Hepatocyte (in vitro differentiated cells): ENCODE measurements around the gene ADAM17.

Experiments used
- CTCF ChIP-seq: fragments of 200-600 bp; sonication (generic); IDR thresholded peaks from 2 replicates; pipeline ENCODE4 v1.5.1; 2016; ENCODE audit warnings: antibody characterized with exemption, mild to moderate bottlenecking; ENCODE audit not compliant: poor library complexity
- EZH2 ChIP-seq: fragments of 200-600 bp; sonication (generic); IDR thresholded peaks from 2 replicates; pipeline ENCODE4 v1.6.1; 2016; ENCODE audit warnings: antibody characterized with exemption, mild to moderate bottlenecking, borderline replicate concordance
- EZH2phosphoT487 ChIP-seq: fragments of 200-600 bp; sonication (generic); IDR thresholded peaks from one replicate; pipeline ENCODE4 v1.6.1; 2018; ENCODE audit warnings: antibody characterized with exemption, mild to moderate bottlenecking, low read depth, moderate library complexity; ENCODE audit not compliant: unreplicated experiment, severe bottlenecking

- no peak for TF ChIP-seq EZH2
- TF ChIP-seq CTCF, result no peak
- TF ChIP-seq EZH2phosphoT487, result no peak
These were observed 40.1 kb upstream of the ADAM17 start for GRCh38 chr2:9595746-9596145.
